ENCODE data around the gene KLK15. TPM values are rescaled to one million over a fixed set of nuclear protein-coding genes. Genes with fewer than 3 reads are reported as not detected.
"Not testable (repeated sequence)": the region's sequence is repeated elsewhere in the genome, so short reads cannot be mapped to it uniquely, and the experiment has no call there.

The KLK15 gene
- total and polyA plus RNA-seq, 2 of the 8 experiments (the other 6 are each of a cell fraction or from before 2014, with no cell fraction given), result not detected

DNA sequence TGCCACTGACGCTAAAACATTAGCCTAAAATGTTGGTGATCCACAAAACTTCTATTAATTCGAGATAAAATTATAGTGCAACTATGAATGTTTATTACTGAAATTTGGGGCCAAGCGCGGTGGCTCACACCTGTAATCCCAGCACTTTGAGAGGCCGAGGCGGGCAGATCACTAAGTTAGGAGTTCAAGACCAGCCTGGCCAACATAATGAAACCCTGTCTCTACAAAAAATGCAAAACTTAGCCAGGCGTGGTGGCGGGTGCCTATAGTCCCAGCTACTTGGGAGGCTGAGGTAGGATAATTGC is 49.6 kb downstream of the KLK15 start:
- H3K9ac ChIP-seq (replicated peaks in 1 of 4; ENCODE audit: extremely low read depth in 1 of 4, low read depth in 3 of 4, low read length in 3 of 4), result not testable (repeated sequence)

More for the DNA sequence above, 49.6 kb downstream of the KLK15 start:
- H4K5ac ChIP-seq (ENCODE audit: insufficient read length, low read depth, low read length); H3K4me2 ChIP-seq (ENCODE audit: insufficient read depth in 1 of 2, low read depth in 2 of 2, low read length in 2 of 2); H3K23me2 ChIP-seq (ENCODE audit: low read depth, low read length); H3K4me1 ChIP-seq (replicated peaks in 1 of 4; ENCODE audit: control insufficient read depth in 3 of 4, insufficient read depth in 4 of 4, low read length in 3 of 4); H3K18ac ChIP-seq (ENCODE audit: extremely low read depth, low read length); H2AK5ac ChIP-seq (ENCODE audit: low read depth, low read length); H3K36me3 ChIP-seq (ENCODE audit: control insufficient read depth in 2 of 4, insufficient read depth in 4 of 4, low read length in 3 of 4); H3K9me3 ChIP-seq (ENCODE audit: insufficient read depth in 2 of 2, low read depth in 1 of 2, low read length in 1 of 2); H2BK12ac ChIP-seq (ENCODE audit: low read depth, low read length); FAIRE-seq; H3K14ac ChIP-seq (ENCODE audit: insufficient read length); H4K91ac ChIP-seq (replicated peaks; ENCODE audit: insufficient read length, low read length); H2BK5ac ChIP-seq (ENCODE audit: low read depth, low read length); H3K79me1 ChIP-seq (ENCODE audit: low read depth, low read length); H2BK20ac ChIP-seq (ENCODE audit: low read length); DNase-seq (ENCODE audit: low read depth in 1 of 2, low spot score in 2 of 2); H3K4ac ChIP-seq (replicated peaks; ENCODE audit: insufficient read length, low read depth, low read length); H3K4me3 ChIP-seq (ENCODE audit: extremely low read depth in 1 of 4, insufficient read depth in 2 of 4, low read depth in 3 of 4, low read length in 4 of 4); H2AFZ ChIP-seq (ENCODE audit: low read length); H3K23ac ChIP-seq (ENCODE audit: insufficient read length); H3K56ac ChIP-seq (replicated peaks; ENCODE audit: insufficient read length, low read depth, low read length); H4K20me1 ChIP-seq (replicated peaks in 1 of 2; ENCODE audit: control insufficient read depth in 1 of 2, insufficient read depth in 2 of 2, low read length in 2 of 2); H4K8ac ChIP-seq (ENCODE audit: extremely low read depth, insufficient read depth, low read length); H2BK15ac ChIP-seq (ENCODE audit: low read length); H3K27ac ChIP-seq (ENCODE audit: low read depth, low read length); H2BK120ac ChIP-seq (replicated peaks; ENCODE audit: low read depth, low read length); H3K79me2 ChIP-seq (ENCODE audit: control insufficient read depth in 1 of 2, insufficient read depth in 2 of 2, low read length in 2 of 2): not testable (repeated sequence)
- 37% methylated on average over 8 of the region's 8 CpGs; no CpG with 5 or more reads in 1 of the 2 experiments for WGBS, 2 experiments (ENCODE audit: extremely low coverage in 1 of 2, insufficient coverage in 1 of 2, insufficient read length in 1 of 2, insufficient replicate concordance in 2 of 2, low coverage in 1 of 2, low lambda C conversion rate in 2 of 2, missing lambda C conversion rate in 1 of 2)
- POLR2A ChIA-PET (ENCODE audit: partially characterized antibody), result interaction anchor here (0.9 to 9.7 kb wide), 7 partner anchors 10 to 78 kb away, joined by 3 to 110 read pairs (median 3); partner anchors contain the start of gene ACP4
- peaks cover 2 to 26% (median 18%) of the 10 kb centered on the region in 4 experiments; a peak in 6 of 7 replicates for H3K27me3 ChIP-seq (replicated peaks in 1 of 4; ENCODE audit: control insufficient read depth in 3 of 4, extremely low read depth in 1 of 4, insufficient read depth in 3 of 4, low read length in 3 of 4)
- CTCF ChIA-PET (ENCODE audit: partially characterized antibody), result interaction anchor here (0.6 to 10.2 kb wide), 28 partner anchors 9 to 250 kb away, joined by 3 to 170 read pairs (median 4); partner anchors contain the start of genes CLEC11A and SHANK1

Data from H1 (cell line).